PC-3 (cell line): Measurements from ENCODE around the gene GRIN3B. TPM values are rescaled to one million over a fixed set of nuclear protein-coding genes. Genes with fewer than 3 reads are reported as not detected.

Experiments used
- ATAC-seq: fragments of 200-7000 bp; cut with Tn5 transposase; 2 replicates; pipeline ENCODE4 v1.9.1; 2020; ENCODE audit warnings: mild to moderate bottlenecking, moderate library complexity
- BruUV-seq: library from RNA; stranded (reverse); fragments of 400-500 nt; replicated peaks from 2 replicates; lab custom pipeline; 2021; lab: Mats Ljungman, UMichigan
- CTCF ChIA-PET: fragments of 300-600 bp; sonication (Branson Sonifier 250); formaldehyde crosslinking; loops from one replicate; lab custom pipeline; 2022; ENCODE audit warnings: antibody characterized with exemption; lab: Charles Lee
- POLR2A ChIA-PET: fragments of 300-600 bp; sonication (Branson Sonifier 250); formaldehyde crosslinking; loops from one replicate; lab custom pipeline; 2022; ENCODE audit warnings: antibody characterized with exemption; ENCODE audit not compliant: unreplicated experiment; lab: Charles Lee
- DNase-seq: peaks from one replicate; pipeline ENCODE4 v3.0.0-alpha.2; 2015
- H2AFZ ChIP-seq: fragments of 300-600 bp; sonication (generic); 2 replicates; pipeline ENCODE4 v1.6.0; 2016; ENCODE audit warnings: antibody characterized with exemption, low read length
- H3F3A ChIP-seq: fragments of 300-600 bp; sonication (generic); one replicate; pipeline ENCODE4 v1.6.0; 2017; ENCODE audit warnings: antibody characterized with exemption, low read length, control low read depth, mild to moderate bottlenecking; ENCODE audit not compliant: unreplicated experiment
- H3K27ac ChIP-seq: fragments of 300-600 bp; sonication (generic); 2 replicates; pipeline ENCODE4 v1.5.1; 2016; ENCODE audit warnings: mild to moderate bottlenecking, low read length
- H3K27me3 ChIP-seq: fragments of 300-600 bp; sonication (generic); 2 replicates; pipeline ENCODE4 v1.6.1; 2016; ENCODE audit warnings: low read length, mixed read lengths
- H3K36me3 ChIP-seq: fragments of 300-600 bp; sonication (generic); 2 replicates; pipeline ENCODE4 v1.6.1; 2016; ENCODE audit warnings: low read depth, mixed run types, low read length, mixed read lengths
- H3K4me1 ChIP-seq: fragments of 300-600 bp; sonication (generic); 2 replicates; pipeline ENCODE4 v1.5.1; 2016; ENCODE audit warnings: low read length; ENCODE audit not compliant: insufficient read depth
- H3K4me2 ChIP-seq: fragments of 300-600 bp; sonication (generic); 2 replicates; pipeline ENCODE4 v1.6.0; 2016; ENCODE audit warnings: low read length
- H3K4me3 ChIP-seq: fragments of 300-600 bp; sonication (generic); 2 replicates; pipeline ENCODE4 v1.5.1; 2016; ENCODE audit warnings: mild to moderate bottlenecking, low read length, mixed read lengths
- H3K79me2 ChIP-seq: fragments of 300-600 bp; sonication (generic); 2 replicates; pipeline ENCODE4 v1.6.1; 2017; ENCODE audit warnings: low read length, mixed read lengths
- H3K9ac ChIP-seq: fragments of 300-600 bp; sonication (generic); 2 replicates; pipeline ENCODE4 v1.6.0; 2016; ENCODE audit warnings: mild to moderate bottlenecking, low read length
- H3K9me2 ChIP-seq: fragments of 300-600 bp; sonication (generic); replicated peaks from 2 replicates; pipeline ENCODE4 v1.6.1; 2016; ENCODE audit warnings: mixed run types, low read length, mixed read lengths
- H3K9me3 ChIP-seq: fragments of 300-600 bp; sonication (generic); 2 replicates; pipeline ENCODE4 v1.6.1; 2016; ENCODE audit warnings: low read length, mixed read lengths
- H4K20me1 ChIP-seq: fragments of 300-600 bp; sonication (generic); 2 replicates; pipeline ENCODE4 v1.6.1; 2016; ENCODE audit warnings: low read length, mixed read lengths
- EZH2 ChIP-seq: fragments of 300-600 bp; sonication (generic); IDR thresholded peaks from one replicate; pipeline ENCODE4 v1.6.1; 2017; ENCODE audit warnings: antibody characterized with exemption, mild to moderate bottlenecking, low read length; ENCODE audit not compliant: unreplicated experiment
- EZH2phosphoT487 ChIP-seq: fragments of 300-600 bp; sonication (generic); IDR thresholded peaks from 2 replicates; pipeline ENCODE4 v1.6.1; 2018; ENCODE audit warnings: mild to moderate bottlenecking, antibody characterized with exemption, low read length, borderline replicate concordance
- intact Hi-C: fragments of 100-400 bp; cut with micrococcal nuclease; formaldehyde crosslinking; loops from 2 replicates; pipeline ENCODE4 v1.9.0; 2023
- total RNA-seq: library from RNA; depleted of rRNA; stranded (reverse); fragments of >200 nt; gene quantifications from 2 replicates; pipeline ENCODE4 v1.2.3, GENCODE V29; 2014
- TF ChIP-seq, protein P1 (sequence below): fragments of 300-600 bp; sonication (generic); conservative IDR thresholded peaks from 2 replicates; pipeline ENCODE4 v1.5.1; 2017; ENCODE audit warnings: antibody characterized with exemption, low read depth, mild to moderate bottlenecking, low read length

Gene GRIN3B
- total RNA-seq, 1 experiment from 2014 or later = 0.69 TPM

GRCh38 chr19:1007399-1008251, 7.4 kb downstream of the GRIN3B start:
- DNase-seq (no peak), ATAC-seq (no peak)
- Histone ChIP-seq H3K4me1 (no peaks in the 10 kb centered on the region), H3K27me3 (no peaks in the 10 kb centered on the region), H3K9me2 (no peaks in the 10 kb centered on the region), H3K9me3 (no peaks in the 10 kb centered on the region), H3K79me2 (no peaks in the 10 kb centered on the region), H3F3A (no peaks in the 10 kb centered on the region), H2AFZ (no peak overlapping the region), H3K4me2 (no peak overlapping the region), H3K4me3 (no peak overlapping the region), H3K36me3 (no peaks in the 10 kb centered on the region), H4K20me1 (no peaks in the 10 kb centered on the region), H3K27ac (no peak overlapping the region), H3K9ac (no peak overlapping the region)
- TF ChIP-seq, protein P1, sequence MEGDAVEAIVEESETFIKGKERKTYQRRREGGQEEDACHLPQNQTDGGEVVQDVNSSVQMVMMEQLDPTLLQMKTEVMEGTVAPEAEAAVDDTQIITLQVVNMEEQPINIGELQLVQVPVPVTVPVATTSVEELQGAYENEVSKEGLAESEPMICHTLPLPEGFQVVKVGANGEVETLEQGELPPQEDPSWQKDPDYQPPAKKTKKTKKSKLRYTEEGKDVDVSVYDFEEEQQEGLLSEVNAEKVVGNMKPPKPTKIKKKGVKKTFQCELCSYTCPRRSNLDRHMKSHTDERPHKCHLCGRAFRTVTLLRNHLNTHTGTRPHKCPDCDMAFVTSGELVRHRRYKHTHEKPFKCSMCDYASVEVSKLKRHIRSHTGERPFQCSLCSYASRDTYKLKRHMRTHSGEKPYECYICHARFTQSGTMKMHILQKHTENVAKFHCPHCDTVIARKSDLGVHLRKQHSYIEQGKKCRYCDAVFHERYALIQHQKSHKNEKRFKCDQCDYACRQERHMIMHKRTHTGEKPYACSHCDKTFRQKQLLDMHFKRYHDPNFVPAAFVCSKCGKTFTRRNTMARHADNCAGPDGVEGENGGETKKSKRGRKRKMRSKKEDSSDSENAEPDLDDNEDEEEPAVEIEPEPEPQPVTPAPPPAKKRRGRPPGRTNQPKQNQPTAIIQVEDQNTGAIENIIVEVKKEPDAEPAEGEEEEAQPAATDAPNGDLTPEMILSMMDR = no peak
- no peak for TF ChIP-seq EZH2phosphoT487
- no peak for TF ChIP-seq EZH2
- CTCF ChIA-PET = no interaction called here
- intact Hi-C loops = no loop called here
- POLR2A ChIA-PET = interaction anchor here (0.5 kb wide), 1 partner anchor 19 kb away, joined by 3 read pairs; the partner anchor contains the start of gene CNN2
- BruUV-seq = no TSS peak

DNA sequence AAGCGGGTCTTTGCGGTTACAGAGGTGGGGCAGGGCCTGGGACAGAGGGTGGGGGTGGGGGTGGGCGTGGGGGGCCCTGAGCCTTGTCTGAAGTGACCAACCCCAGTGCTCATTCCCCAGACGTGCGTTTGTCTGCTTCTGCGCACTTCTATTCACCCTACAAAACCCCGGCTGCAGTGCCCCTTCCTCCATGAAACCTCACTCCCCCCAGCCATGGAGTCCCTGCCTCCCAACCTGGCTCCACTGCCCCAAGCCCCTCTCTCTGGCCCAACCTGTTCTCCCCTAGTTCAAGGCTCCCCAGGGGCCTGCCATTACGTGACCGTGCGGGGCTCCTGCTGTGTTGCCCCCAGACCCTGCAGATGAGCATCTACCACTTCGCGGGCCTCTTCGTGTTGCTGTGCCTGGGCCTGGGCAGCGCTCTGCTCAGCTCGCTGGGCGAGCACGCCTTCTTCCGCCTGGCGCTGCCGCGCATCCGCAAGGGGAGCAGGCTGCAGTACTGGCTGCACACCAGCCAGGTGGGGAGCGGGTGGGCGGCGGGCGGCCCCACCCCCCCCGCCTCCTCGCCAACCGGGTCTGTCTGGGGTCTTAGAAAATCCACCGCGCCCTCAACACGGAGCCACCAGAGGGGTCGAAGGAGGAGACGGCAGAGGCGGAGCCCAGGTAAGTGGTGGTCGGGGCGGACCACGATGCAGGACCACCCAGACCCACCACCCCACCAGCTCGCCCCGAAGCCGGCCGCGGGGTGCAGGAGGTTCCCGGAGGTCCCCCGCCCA, 8.2 kb downstream of the GRIN3B start:
- H3K36me3 ChIP-seq = no peaks in the 10 kb centered on the region
- no peak overlapping the region for H3K4me3 ChIP-seq
- H3K27me3 ChIP-seq = no peaks in the 10 kb centered on the region
- no TSS peak for BruUV-seq
- H3K4me1 ChIP-seq = no peaks in the 10 kb centered on the region
- intact Hi-C loops = no loop called here
- DNase-seq (no peak), ATAC-seq (no peak)
- H3K79me2 ChIP-seq = no peaks in the 10 kb centered on the region
- H3K9ac ChIP-seq = no peak overlapping the region
- no peak overlapping the region for H3K4me2 ChIP-seq
- no peaks in the 10 kb centered on the region for H3K9me2 ChIP-seq
- POLR2A ChIA-PET = no interaction called here
- H3K9me3 ChIP-seq = no peaks in the 10 kb centered on the region
- TF ChIP-seq EZH2 = no peak
- TF ChIP-seq EZH2phosphoT487 = no peak
- TF ChIP-seq, protein P1 = no peak
- no peak overlapping the region for H3K27ac ChIP-seq
- no peak overlapping the region for H2AFZ ChIP-seq
- no peaks in the 10 kb centered on the region for H4K20me1 ChIP-seq
- no peaks in the 10 kb centered on the region for H3F3A ChIP-seq
- CTCF ChIA-PET = no interaction called here
